Mucosa of rectum (tissue), 2 donors: Measurements from ENCODE around the gene TBATA.

Experiments used
- H3K27ac ChIP-seq, 2 donors: one replicate each; pipeline ENCODE4 v1.7.0; 2013; ENCODE audit warnings: inconsistent platforms in 2 of 2, low read depth in 2 of 2, low read length in 2 of 2
- H3K27me3 ChIP-seq, 2 donors: one replicate each; pipeline ENCODE4 v1.7.0; 2013; ENCODE audit warnings: low read length in 2 of 2; ENCODE audit not compliant: control insufficient read depth in 2 of 2, insufficient read depth in 2 of 2
- H3K36me3 ChIP-seq, 2 donors: one replicate each; pipeline ENCODE4 v1.7.0; 2013; ENCODE audit warnings: low read length in 2 of 2; ENCODE audit not compliant: control insufficient read depth in 2 of 2, insufficient read depth in 2 of 2
- H3K4me1 ChIP-seq, 2 donors: one replicate each; pipeline ENCODE4 v1.7.0; 2013; ENCODE audit warnings: low read length in 2 of 2, mild to moderate bottlenecking in 1 of 2; ENCODE audit not compliant: control insufficient read depth in 2 of 2, insufficient read depth in 2 of 2
- H3K4me3 ChIP-seq, 2 donors: one replicate each; pipeline ENCODE4 v1.7.0; 2013; ENCODE audit warnings: low read length in 2 of 2
- H3K9ac ChIP-seq, 2 donors: one replicate each; pipeline ENCODE4 v1.7.0; 2013; ENCODE audit warnings: low read length in 2 of 2, low read depth in 1 of 2, mild to moderate bottlenecking in 1 of 2
- H3K9me3 ChIP-seq, 2 donors: one replicate each; pipeline ENCODE4 v1.7.0; 2013; ENCODE audit warnings: low read length in 2 of 2; ENCODE audit not compliant: control insufficient read depth in 2 of 2
- donor health status: healthy.
- donor health status: Normal muscosa, but diverticular disease.

TBATA gene

GRCh38 chr10:70753841-70754621, 31.1 kb downstream of the TBATA start:
- Histone ChIP-seq H3K27ac (no peak overlapping the region), H3K4me1 (no peaks in the 10 kb centered on the region), H3K9ac (no peak overlapping the region), H3K36me3 (no peaks in the 10 kb centered on the region), H3K4me3 (no peak overlapping the region), H3K9me3 (no peaks in the 10 kb centered on the region), H3K27me3 (no peaks in the 10 kb centered on the region)

DNA sequence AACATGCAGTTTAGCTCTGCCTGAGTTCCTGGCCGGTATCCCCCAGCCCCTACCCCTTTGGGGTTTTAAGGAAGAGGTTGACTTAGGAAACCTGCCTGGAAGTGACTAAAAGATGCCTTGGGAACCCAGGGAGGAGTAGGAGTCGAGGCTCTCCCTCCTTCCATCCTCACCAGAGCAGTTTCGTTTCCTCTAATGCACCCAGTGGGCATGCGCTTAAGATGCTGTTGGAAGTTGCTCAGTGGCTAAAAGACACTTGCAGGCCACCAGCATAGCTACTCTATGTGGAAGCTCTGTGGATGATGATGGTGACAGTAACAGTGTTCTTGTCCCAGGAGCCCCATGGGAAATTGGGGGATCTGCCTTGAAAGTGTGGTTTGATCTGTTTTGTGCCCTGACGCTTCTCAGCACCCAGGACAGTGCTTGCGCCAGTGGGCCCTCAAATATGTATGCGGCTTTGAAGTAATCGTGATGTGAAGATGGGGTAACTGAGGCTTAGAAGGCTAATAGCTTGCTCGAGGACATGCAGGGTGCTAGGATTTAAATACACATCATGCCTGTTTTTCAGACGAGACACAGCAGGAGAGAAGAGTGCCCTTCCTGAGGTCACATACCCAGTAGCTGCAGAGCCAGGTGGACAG, 32.0 kb downstream of the TBATA start:
- no peaks in the 10 kb centered on the region for H3K36me3 ChIP-seq
- H3K9ac ChIP-seq = no peak overlapping the region
- no peak overlapping the region for H3K27ac ChIP-seq
- no peaks in the 10 kb centered on the region for H3K27me3 ChIP-seq
- H3K4me1 ChIP-seq = no peaks in the 10 kb centered on the region
- H3K9me3 ChIP-seq = no peaks in the 10 kb centered on the region
- H3K4me3 ChIP-seq = no peak overlapping the region

DNA sequence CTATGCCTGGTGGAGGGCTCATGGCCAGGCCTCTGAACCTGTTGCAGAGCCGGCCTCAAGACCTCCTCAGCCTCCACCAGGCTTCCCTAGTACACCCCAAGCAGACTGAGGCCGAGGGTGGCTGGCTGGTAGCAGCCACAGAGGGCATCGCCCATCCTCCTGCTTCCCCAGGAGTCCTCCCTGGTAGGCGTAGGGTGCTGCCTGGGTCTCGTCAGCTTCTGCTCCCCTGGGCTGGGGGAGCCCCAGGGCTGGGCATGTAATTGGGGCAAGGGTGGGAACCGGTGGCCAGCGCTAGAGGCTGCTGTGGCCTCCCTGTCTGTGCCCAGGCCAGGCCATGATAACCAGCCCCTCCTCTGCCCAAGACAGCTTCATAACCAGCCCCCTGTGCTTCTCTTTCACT, 32.6 kb downstream of the TBATA start:
- Histone ChIP-seq H3K4me1 (no peaks in the 10 kb centered on the region), H3K9ac (no peak overlapping the region), H3K4me3 (no peak overlapping the region), H3K27me3 (no peaks in the 10 kb centered on the region), H3K9me3 (no peaks in the 10 kb centered on the region), H3K36me3 (no peaks in the 10 kb centered on the region), H3K27ac (no peak overlapping the region)

DNA sequence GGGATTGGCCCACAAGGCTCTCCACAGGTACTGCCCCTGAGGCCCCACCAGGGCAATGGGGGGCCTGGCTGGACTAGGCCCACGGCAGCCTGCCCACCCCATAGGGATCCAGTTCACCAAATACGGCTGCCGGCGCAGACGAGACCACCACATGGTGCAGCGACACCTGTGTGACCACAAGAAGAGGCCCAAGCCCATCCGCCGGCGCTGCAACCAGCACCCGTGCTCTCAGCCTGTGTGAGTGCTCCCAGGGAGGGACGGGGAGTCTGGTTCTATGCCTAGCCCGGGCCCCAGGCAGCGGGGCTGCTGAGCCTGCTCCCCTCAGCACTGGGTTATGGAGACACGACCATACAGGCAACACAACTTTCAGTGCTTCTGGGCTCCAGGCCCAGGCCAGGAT, 33.2 kb downstream of the TBATA start:
- no peaks in the 10 kb centered on the region for H3K9me3 ChIP-seq
- H3K4me3 ChIP-seq = no peak overlapping the region

GRCh38 chr10:70751356-70751755, 33.8 kb downstream of the TBATA start:
- no peaks in the 10 kb centered on the region for H3K27me3 ChIP-seq

More for the DNA sequence above, 33.2 kb downstream of the TBATA start:
- Histone ChIP-seq H3K4me1 (no peaks in the 10 kb centered on the region), H3K9ac (no peak overlapping the region), H3K27me3 (no peaks in the 10 kb centered on the region), H3K27ac (no peak overlapping the region), H3K36me3 (no peaks in the 10 kb centered on the region)

DNA sequence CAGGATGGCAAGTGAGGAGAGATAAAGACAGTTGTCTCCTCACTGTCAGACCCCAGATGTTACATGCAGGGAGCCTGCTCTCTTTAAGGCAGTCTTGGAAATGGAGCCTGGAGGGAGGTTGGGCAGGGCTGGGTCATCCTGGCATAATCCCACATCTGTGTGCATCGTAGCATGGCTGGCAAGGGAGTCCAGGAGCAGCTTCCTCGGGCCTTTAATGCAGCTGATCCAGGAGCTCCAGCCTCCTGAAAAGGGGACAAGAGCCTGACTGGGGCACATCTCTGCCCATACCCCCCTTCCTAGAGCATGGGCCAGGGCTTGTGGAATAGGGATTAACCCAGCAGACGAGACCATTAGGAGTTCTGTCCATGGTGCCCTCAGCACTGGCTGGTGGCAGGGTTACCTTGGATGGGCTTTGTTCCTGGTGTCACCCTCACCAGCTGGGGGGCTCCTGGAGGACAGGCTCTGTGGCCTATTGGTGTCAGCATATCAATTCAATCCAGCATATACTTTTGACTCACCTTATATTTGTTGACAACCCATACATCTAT, 34.9 kb downstream of the TBATA start:
- H3K27me3 ChIP-seq = no peaks in the 10 kb centered on the region
- no peak overlapping the region for H3K27ac ChIP-seq
- no peaks in the 10 kb centered on the region for H3K36me3 ChIP-seq
- H3K4me3 ChIP-seq = no peak overlapping the region
- no peaks in the 10 kb centered on the region for H3K4me1 ChIP-seq
- no peak overlapping the region for H3K9ac ChIP-seq
- H3K9me3 ChIP-seq = no peaks in the 10 kb centered on the region

More at GRCh38 chr10:70751356-70751755, 33.8 kb downstream of the TBATA start:
- no peak overlapping the region for H3K4me3 ChIP-seq
- no peaks in the 10 kb centered on the region for H3K4me1 ChIP-seq
- no peak overlapping the region for H3K9ac ChIP-seq
- H3K9me3 ChIP-seq = no peaks in the 10 kb centered on the region
- no peak overlapping the region for H3K27ac ChIP-seq
- no peaks in the 10 kb centered on the region for H3K36me3 ChIP-seq

DNA sequence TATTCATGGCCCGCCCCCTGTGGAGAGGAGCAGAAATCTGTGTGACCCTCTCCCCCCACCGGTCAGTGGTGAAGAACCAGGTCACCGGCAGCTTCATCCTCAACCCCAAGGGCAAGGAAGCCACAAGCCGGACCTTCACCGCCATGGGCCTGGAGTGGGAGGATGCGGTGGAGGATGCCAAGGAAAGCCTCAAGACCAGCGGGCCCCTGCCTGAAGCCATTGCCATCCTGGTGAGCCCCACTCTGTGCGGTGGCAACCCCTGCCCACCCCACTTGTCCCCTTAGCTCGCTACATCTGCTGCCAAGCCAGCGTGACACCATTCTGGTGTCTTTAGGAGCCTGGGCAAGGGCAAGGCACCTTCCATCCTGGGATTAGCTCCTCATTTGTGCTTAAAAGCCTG, 35.4 kb downstream of the TBATA start:
- H3K4me3 ChIP-seq = no peak overlapping the region
- no peaks in the 10 kb centered on the region for H3K9me3 ChIP-seq
- H3K27me3 ChIP-seq = no peaks in the 10 kb centered on the region
- H3K27ac ChIP-seq = no peak overlapping the region
- H3K9ac ChIP-seq = no peak overlapping the region
- H3K4me1 ChIP-seq = no peaks in the 10 kb centered on the region
- H3K36me3 ChIP-seq = no peaks in the 10 kb centered on the region

GRCh38 chr10:70748801-70749573, 36.2 kb downstream of the TBATA start:
- Histone ChIP-seq H3K9me3 (no peaks in the 10 kb centered on the region), H3K4me1 (no peaks in the 10 kb centered on the region), H3K36me3 (no peaks in the 10 kb centered on the region), H3K27ac (no peak overlapping the region), H3K9ac (no peak overlapping the region), H3K4me3 (no peak overlapping the region), H3K27me3 (no peaks in the 10 kb centered on the region)

DNA sequence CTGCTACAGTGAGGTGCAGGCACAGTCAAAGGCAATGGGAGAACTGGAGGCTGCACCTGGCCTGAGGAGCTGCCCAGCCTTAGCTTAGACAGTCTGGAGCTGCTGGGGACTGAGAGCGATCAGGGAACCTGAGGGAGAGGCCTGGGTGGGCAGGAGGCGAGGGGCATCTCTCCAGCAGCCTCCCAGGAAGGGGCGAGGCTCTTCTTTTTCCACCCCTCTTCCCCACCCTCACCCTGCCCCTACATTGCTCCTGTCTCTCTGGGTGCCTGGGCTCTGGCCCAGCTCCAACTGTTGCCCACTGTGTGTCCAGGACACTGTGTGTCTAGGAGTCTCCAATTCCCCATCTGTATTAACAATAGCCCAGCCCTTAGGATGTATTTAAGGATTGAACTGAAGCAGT, 36.9 kb downstream of the TBATA start:
- H3K9me3 ChIP-seq = no peaks in the 10 kb centered on the region
- H3K9ac ChIP-seq = no peak overlapping the region
- H3K36me3 ChIP-seq = no peaks in the 10 kb centered on the region
- peaks cover 1 to 3% of the 10 kb centered on the region in 2 donors for H3K4me1 ChIP-seq
- H3K27me3 ChIP-seq = no peaks in the 10 kb centered on the region
- no peak overlapping the region for H3K4me3 ChIP-seq
- no peak overlapping the region for H3K27ac ChIP-seq
